ENCODE data around the gene TARS3.

DNA sequence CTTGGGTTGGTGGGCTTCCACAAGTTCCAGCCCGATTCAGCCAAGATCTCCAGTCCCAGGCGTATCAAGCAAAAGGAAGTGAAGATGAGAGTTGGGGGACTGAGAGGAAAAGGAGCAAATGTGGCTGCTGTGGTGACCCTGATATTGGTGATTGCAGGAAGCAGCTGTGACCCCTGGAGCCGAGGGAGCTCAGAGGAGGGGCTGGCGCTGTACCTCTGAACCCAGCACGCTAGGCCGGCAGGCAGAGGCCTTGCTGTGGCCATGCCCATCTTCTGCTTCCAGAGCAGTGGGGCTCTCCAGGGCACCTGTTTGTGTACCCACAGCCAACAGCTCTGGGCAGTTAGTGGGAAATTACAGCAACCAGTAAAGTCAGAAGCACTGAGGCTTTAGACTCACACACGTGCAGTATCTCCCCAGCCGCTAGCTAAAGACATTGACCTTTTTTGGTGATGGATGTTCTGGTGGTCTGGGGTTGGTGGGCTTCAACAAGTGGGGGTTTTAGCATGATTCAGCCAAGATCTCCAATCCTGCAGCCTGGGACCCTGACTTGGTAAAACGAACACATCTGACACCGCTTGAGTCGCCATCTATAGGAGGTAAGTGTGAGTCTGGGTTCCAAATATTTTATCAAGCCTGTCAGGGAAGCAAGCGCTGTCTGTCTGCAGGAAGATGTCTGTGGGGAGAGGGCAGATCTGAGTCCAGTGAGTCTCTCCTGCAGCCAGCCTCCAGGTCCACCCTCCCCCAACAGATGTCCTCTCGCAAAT, 105.2 kb downstream of the TARS3 start:
- TF ChIP-seq, protein P1, sequence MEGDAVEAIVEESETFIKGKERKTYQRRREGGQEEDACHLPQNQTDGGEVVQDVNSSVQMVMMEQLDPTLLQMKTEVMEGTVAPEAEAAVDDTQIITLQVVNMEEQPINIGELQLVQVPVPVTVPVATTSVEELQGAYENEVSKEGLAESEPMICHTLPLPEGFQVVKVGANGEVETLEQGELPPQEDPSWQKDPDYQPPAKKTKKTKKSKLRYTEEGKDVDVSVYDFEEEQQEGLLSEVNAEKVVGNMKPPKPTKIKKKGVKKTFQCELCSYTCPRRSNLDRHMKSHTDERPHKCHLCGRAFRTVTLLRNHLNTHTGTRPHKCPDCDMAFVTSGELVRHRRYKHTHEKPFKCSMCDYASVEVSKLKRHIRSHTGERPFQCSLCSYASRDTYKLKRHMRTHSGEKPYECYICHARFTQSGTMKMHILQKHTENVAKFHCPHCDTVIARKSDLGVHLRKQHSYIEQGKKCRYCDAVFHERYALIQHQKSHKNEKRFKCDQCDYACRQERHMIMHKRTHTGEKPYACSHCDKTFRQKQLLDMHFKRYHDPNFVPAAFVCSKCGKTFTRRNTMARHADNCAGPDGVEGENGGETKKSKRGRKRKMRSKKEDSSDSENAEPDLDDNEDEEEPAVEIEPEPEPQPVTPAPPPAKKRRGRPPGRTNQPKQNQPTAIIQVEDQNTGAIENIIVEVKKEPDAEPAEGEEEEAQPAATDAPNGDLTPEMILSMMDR (IDR thresholded peaks at IDR 0.05): no peak
- TF ChIP-seq EZH2 (IDR thresholded peaks at IDR 0.05; ENCODE audit: borderline replicate concordance, insufficient read depth, low read depth, low read length, poor library complexity, severe bottlenecking): no peak
